Astrocyte (in vitro differentiated cells and primary cell): ENCODE results near the gene ZEB2. TPM values are rescaled to one million over a fixed set of nuclear protein-coding genes. Genes with fewer than 3 reads are reported as not detected.

Experiments
- DNase-seq: peaks from one replicate; pipeline ENCODE4 v3.0.0-alpha.2; 2010; ENCODE audit warnings: low read depth
- FAIRE-seq: peaks from 2 replicates; lab custom pipeline; 2011; peaks lifted over from hg19 to GRCh38; lab: Jason Lieb, UNC
- H2AFZ ChIP-seq: 2 replicates; pipeline ENCODE4 v1.6.0; 2012; ENCODE audit warnings: low read depth, low read length, inconsistent platforms
- H3K27ac ChIP-seq: 2 replicates; pipeline ENCODE4 v1.5.1; 2011; ENCODE audit warnings: low read depth, low read length, inconsistent platforms
- H3K27me3 ChIP-seq: 2 replicates; pipeline ENCODE4 v1.6.0; 2011; ENCODE audit warnings: low read length, inconsistent platforms; ENCODE audit not compliant: insufficient read depth
- H3K36me3 ChIP-seq: 2 replicates; pipeline ENCODE4 v1.5.1; 2011; ENCODE audit warnings: low read length, inconsistent platforms; ENCODE audit not compliant: insufficient read depth
- H3K4me1 ChIP-seq: 2 replicates; pipeline ENCODE4 v1.5.1; 2011; ENCODE audit warnings: low read length, inconsistent platforms; ENCODE audit not compliant: insufficient read depth
- H3K4me2 ChIP-seq: 2 replicates; pipeline ENCODE4 v1.6.0; 2012; ENCODE audit warnings: low read length, inconsistent platforms
- H3K4me3 ChIP-seq: 2 replicates; pipeline ENCODE4 v1.5.1; 2011; ENCODE audit warnings: low read depth, mild to moderate bottlenecking, low read length, inconsistent platforms; ENCODE audit not compliant: insufficient read depth
- H3K79me2 ChIP-seq: 2 replicates; pipeline ENCODE4 v1.6.0; 2012; ENCODE audit warnings: mild to moderate bottlenecking, low read length, inconsistent platforms; ENCODE audit not compliant: insufficient read depth
- H3K9ac ChIP-seq: 2 replicates; pipeline ENCODE4 v1.6.0; 2012; ENCODE audit warnings: mild to moderate bottlenecking, low read length, inconsistent platforms
- H3K9me3 ChIP-seq: 2 replicates; pipeline ENCODE4 v1.5.1; 2012; ENCODE audit warnings: low read depth, mild to moderate bottlenecking, low read length, inconsistent platforms; ENCODE audit not compliant: insufficient read depth
- H4K20me1 ChIP-seq: 2 replicates; pipeline ENCODE4 v1.6.0; 2012; ENCODE audit warnings: low read length, inconsistent platforms; ENCODE audit not compliant: insufficient read depth
- H3K27ac Mint-ChIP-seq: one replicate; pipeline ENCODE4 v1.8.0; 2021; ENCODE audit warnings: mild to moderate bottlenecking, mixed read lengths; ENCODE audit not compliant: unreplicated experiment
- H3K27me3 Mint-ChIP-seq: one replicate; pipeline ENCODE4 v1.8.0; 2021; ENCODE audit warnings: low read depth, mixed read lengths; ENCODE audit not compliant: unreplicated experiment
- H3K36me3 Mint-ChIP-seq: one replicate; pipeline ENCODE4 v1.8.0; 2021; ENCODE audit warnings: low read depth, mixed read lengths; ENCODE audit not compliant: unreplicated experiment
- H3K4me1 Mint-ChIP-seq: one replicate; pipeline ENCODE4 v1.8.0; 2021; ENCODE audit warnings: low read depth, mixed read lengths; ENCODE audit not compliant: unreplicated experiment
- H3K4me3 Mint-ChIP-seq: one replicate; pipeline ENCODE4 v1.8.0; 2021; ENCODE audit warnings: mild to moderate bottlenecking, moderate library complexity, mixed read lengths; ENCODE audit not compliant: unreplicated experiment
- H3K9me3 Mint-ChIP-seq: one replicate; pipeline ENCODE4 v1.8.0; 2021; ENCODE audit warnings: mild to moderate bottlenecking, mixed read lengths; ENCODE audit not compliant: unreplicated experiment
- CTCF ChIP-seq: IDR thresholded peaks from 2 replicates; pipeline ENCODE4 v1.5.1; 2011; ENCODE audit warnings: low read depth, mild to moderate bottlenecking, inconsistent platforms, low read length, moderate library complexity; ENCODE audit not compliant: insufficient read depth
- EZH2 ChIP-seq: IDR thresholded peaks from 2 replicates; pipeline ENCODE4 v1.6.1; 2012; ENCODE audit warnings: mild to moderate bottlenecking, low read length, inconsistent platforms; ENCODE audit not compliant: insufficient read depth
- total RNA-seq: library from RNA; stranded (reverse); gene quantifications from 2 replicates; pipeline ENCODE4 v1.2.1, GENCODE V29; 2021

Gene ZEB2
- total RNA-seq, 1 donor from 2014 or later, result 84.9 TPM

DNA sequence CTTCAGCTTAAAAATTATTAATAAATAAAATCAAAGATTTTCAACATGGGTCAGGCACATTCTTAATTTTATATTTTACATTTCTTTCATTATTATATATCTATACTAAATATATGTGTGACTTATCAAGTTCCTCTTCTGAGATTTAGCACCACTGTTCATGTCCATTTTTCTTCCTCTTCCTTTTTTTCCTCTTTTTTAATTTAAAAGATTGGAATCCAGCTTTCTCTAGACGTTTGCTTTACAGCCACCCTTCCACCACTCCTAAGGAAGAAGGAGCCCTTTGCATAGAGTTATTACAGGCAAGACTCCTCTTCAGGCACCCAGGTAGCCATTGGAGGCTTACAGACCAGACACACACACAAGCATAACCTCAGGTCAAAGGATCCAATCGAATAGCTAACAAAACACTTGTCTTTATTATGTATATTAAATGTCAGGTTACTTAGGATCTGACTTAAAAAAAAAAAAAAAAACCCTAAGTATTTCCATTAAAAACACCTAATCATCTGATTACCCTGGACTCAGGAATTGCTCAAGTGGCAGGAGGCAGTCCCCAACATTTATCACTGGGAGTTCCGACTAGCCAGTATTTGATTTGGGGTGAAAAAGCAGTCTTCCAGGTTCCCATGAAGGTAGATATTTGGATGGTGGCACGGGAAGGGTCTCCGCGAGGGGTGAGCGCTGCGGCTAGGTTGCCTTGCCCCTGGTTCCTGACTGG, 2.4 kb upstream of the ZEB2 start:
- peaks cover 2% of the 10 kb centered on the region for H3K27me3 Mint-ChIP-seq
- Histone ChIP-seq H3K9me3 (no peaks in the 10 kb centered on the region), H3K27me3 (peaks cover 16% of the 10 kb centered on the region), H2AFZ (peak overlapping the region; percentile 66), H3K4me1 (peaks cover 29% of the 10 kb centered on the region), H3K4me3 (no peak overlapping the region), H3K9ac (peak overlapping the region; percentile 67), H3K4me2 (peak overlapping the region; percentile 84), H4K20me1 (no peaks in the 10 kb centered on the region), H3K27ac (no peak overlapping the region), H3K36me3 (no peaks in the 10 kb centered on the region), H3K79me2 (peaks cover 5% of the 10 kb centered on the region)
- H3K36me3 Mint-ChIP-seq, result no peaks in the 10 kb centered on the region
- TF ChIP-seq CTCF (no peak), EZH2 (no peak)
- DNase-seq (no peak), FAIRE-seq (no peak)
- H3K9me3 Mint-ChIP-seq, result no peaks in the 10 kb centered on the region
- peak overlapping the region; percentile 88 for H3K4me3 Mint-ChIP-seq
- peak overlapping the region; percentile 6 for H3K27ac Mint-ChIP-seq
- peaks cover 9% of the 10 kb centered on the region for H3K4me1 Mint-ChIP-seq

- Mint-ChIP-seq H3K4me3 (no peak overlapping the region), H3K9me3 (peaks cover 2% of the 10 kb centered on the region), H3K27ac (no peak overlapping the region), H3K4me1 (peaks cover 9% of the 10 kb centered on the region), H3K27me3 (peaks cover 2% of the 10 kb centered on the region), H3K36me3 (peaks cover 2% of the 10 kb centered on the region)
- no peaks in the 10 kb centered on the region for H3K36me3 ChIP-seq
- H3K27ac ChIP-seq, result no peak overlapping the region
- peaks cover 5% of the 10 kb centered on the region for H3K79me2 ChIP-seq
- DNase-seq (no peak), FAIRE-seq (no peak)
- no peak overlapping the region for H3K4me3 ChIP-seq
- no peaks in the 10 kb centered on the region for H3K9me3 ChIP-seq
- no peaks in the 10 kb centered on the region for H4K20me1 ChIP-seq
- TF ChIP-seq CTCF (no peak), EZH2 (no peak)
- no peak overlapping the region for H3K9ac ChIP-seq
- H3K4me2 ChIP-seq, result no peak overlapping the region
- no peak overlapping the region for H2AFZ ChIP-seq
- peaks cover 29% of the 10 kb centered on the region for H3K4me1 ChIP-seq
- peaks cover 16% of the 10 kb centered on the region for H3K27me3 ChIP-seq
Observed at GRCh38 chr2:144521686-144522085, 1.8 kb upstream of the ZEB2 start.
